Activated CD4-positive, alpha-beta T cell treated with anti-CD3 and anti-CD28 coated beads, Interleukin-2, amount 50 U/mL, for 1 hour (primary cell): ENCODE measurements around the gene GGACT.
"Not testable (repeated sequence)": the region's sequence is repeated elsewhere in the genome, so short reads cannot be mapped to it uniquely, and the experiment has no call there.

Experiments used
- DNase-seq: peaks from one replicate; pipeline ENCODE4 v3.0.0-alpha.2; 2020

GGACT gene

GRCh38 chr13:100528353-100528752, 60.2 kb downstream of the GGACT start:
- DNase-seq: no peak

- DNase-seq: no peak
These were observed 60.9 kb downstream of the GGACT start for GRCh38 chr13:100527644-100528043.

GRCh38 chr13:100526318-100527000, 62.1 kb downstream of the GGACT start:
- DNase-seq: no peak

- no peak for DNase-seq
These were observed 62.9 kb downstream of the GGACT start for GRCh38 chr13:100525453-100526317.

- not testable (repeated sequence) for DNase-seq
These were observed 63.9 kb downstream of the GGACT start for GRCh38 chr13:100524688-100525087.

GRCh38 chr13:100523981-100524386, 64.6 kb downstream of the GGACT start:
- DNase-seq: no peak

- DNase-seq: no peak
These were observed 65.2 kb downstream of the GGACT start for GRCh38 chr13:100523411-100523810.

- DNase-seq: no peak
These were observed 65.8 kb downstream of the GGACT start for GRCh38 chr13:100522618-100523309.

GRCh38 chr13:100521851-100522617, 66.6 kb downstream of the GGACT start:
- DNase-seq: no peak

- no peak for DNase-seq
These were observed 67.4 kb downstream of the GGACT start for GRCh38 chr13:100520936-100521850.

GRCh38 chr13:100519626-100520025, 69.0 kb downstream of the GGACT start:
- no peak for DNase-seq

- no peak for DNase-seq
These were observed 70.1 kb downstream of the GGACT start for GRCh38 chr13:100518394-100519062.

GRCh38 chr13:100517728-100518127, 70.9 kb downstream of the GGACT start:
- DNase-seq: no peak

- no peak for DNase-seq
These were observed 71.5 kb downstream of the GGACT start for GRCh38 chr13:100517135-100517534.

GRCh38 chr13:100515410-100515800, 73.2 kb downstream of the GGACT start:
- DNase-seq: no peak

GRCh38 chr13:100514788-100515409, 73.7 kb downstream of the GGACT start:
- peak; percentile 74 for DNase-seq

- DNase-seq: no peak
These were observed 74.5 kb downstream of the GGACT start for GRCh38 chr13:100513987-100514670.

GRCh38 chr13:100513171-100513570, 75.4 kb downstream of the GGACT start:
- no peak for DNase-seq

GRCh38 chr13:100512422-100512821, 76.2 kb downstream of the GGACT start:
- no peak for DNase-seq

GRCh38 chr13:100511466-100511865, 77.1 kb downstream of the GGACT start:
- DNase-seq: no peak
